Epidermal melanocyte (primary cell): Measurements from ENCODE around the gene SNX21.
"Not testable (repeated sequence)": the region's sequence is repeated elsewhere in the genome, so short reads cannot be mapped to it uniquely, and the experiment has no call there.

Experiments used
- DNase-seq: peaks from one replicate; pipeline ENCODE4 v3.0.0; 2011; ENCODE audit warnings: low spot score; ENCODE audit not compliant: insufficient read length

Gene SNX21

DNA sequence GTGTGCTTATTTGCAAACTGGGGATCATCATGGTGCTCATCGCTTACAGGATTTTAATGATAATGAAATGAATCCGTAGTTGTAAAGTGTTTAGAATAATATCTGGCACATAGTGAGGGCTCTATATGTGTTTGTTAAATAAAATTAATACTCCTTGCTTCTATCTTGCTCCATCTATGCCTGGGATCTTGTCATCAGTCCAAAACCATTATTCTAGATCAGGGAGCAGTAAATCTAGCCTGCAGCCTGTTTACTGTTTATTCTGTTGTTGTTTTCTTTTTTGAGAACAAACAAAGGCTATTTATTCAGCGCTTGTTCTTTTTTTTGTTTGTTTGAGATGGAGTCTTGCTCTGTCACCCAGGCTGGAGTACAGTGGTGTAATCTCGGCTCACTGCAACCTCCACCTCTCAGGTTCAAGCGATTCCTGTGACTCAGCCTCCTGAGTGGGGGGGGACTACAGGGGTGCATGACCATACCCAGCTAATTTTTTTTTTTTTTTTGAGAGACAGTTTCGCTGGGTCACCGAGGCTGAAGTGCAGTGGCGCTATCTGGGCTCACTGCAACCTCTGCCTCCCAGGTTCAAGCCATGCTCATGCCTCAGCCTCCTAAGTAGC is 15.5 kb downstream of the SNX21 start:
- no peak for DNase-seq

DNA sequence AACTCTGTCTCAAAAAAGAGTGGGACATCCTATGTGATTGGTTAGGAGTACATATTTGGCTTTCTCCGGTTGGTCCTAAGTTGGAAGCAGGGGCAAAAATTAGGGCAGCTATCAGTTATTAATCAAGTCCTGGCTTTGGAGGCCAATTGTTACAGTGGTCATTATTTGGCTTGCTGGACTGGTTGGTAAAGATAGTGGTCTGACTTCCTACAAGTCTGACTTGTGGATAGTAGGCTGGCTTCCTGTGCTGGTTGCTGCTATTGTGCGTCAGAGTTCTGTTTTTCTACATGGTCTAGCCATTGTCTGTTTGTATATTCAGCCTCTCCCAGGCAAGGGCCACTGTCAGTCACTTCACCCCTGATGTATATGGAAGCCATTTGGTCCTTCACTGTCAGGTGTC is 16.6 kb downstream of the SNX21 start:
- no peak for DNase-seq

DNA sequence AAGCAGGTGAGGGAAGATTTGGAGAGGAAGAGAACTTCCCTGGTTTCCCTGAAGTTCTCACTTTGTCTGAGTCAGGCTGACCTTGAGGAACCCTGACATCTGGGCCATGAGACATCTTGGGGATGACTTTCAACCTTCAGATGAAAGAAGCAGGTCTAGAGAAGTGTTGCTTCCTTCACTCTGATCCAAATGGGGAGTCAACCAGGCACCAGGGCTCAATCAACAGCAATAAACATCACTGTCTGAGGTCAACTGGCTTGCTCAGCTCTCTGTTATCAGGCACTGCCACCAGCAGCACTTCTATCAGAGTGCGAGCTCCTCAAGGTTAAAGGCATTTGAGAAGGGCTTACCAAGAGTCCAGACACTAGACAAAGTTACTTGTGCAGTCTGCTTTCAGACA is 17.3 kb downstream of the SNX21 start:
- no peak for DNase-seq

DNA sequence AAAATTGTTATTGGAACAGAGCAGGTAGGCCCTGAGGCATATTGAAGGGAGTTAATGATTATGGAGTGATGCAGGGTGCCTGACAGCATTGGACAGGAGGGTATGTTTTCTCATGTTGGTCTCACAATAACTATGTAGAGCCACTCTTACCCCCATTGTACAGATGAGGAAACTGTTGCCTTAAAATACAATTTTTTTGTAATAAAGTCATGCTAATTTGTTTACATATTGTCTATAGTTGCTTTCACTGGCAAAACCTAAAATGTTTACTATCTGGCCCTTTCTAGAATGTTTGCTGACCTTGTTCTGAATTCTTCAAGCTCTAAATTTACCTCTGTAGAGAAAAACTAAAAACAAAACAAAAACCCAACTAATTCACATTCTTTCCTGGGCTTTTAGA is 17.9 kb downstream of the SNX21 start:
- DNase-seq, result no peak

DNA sequence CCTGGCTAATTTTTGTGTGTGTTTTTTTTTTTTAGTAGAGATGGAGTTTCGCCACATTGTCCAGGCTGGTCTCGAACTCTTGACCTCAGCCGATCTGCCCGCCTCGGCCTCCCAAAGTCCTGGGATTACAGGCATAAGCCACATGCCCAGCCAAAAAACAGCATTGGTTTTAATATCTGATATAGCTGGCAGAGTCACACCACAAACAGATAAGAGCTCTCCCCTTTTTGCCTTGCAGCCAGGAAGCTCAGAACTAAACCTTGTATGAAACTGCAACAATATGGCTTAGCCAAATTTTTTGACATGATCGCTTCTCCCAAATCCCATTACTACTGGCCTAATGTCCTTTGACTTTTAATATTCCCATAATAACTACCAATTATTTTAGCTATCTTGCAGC is 18.7 kb downstream of the SNX21 start:
- DNase-seq, result no peak

DNA sequence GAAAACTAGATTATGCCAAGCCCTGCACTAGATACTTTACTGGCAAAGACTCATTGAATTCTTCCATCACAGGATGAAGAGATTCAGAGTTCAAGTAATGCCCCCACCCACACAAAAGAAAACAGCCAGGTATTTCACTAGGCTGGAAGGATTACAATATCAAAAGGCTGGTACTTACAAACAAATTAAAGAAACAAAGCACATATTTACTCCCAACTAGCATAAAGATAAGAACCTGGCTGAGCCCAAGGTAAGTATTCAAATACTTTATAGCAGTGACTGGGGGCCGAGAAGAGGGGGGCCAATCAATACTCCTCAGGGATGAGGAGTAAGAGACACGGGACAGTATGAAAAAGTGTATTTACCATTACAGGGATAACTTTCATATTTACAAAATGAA is 19.9 kb downstream of the SNX21 start:
- no peak for DNase-seq

DNA sequence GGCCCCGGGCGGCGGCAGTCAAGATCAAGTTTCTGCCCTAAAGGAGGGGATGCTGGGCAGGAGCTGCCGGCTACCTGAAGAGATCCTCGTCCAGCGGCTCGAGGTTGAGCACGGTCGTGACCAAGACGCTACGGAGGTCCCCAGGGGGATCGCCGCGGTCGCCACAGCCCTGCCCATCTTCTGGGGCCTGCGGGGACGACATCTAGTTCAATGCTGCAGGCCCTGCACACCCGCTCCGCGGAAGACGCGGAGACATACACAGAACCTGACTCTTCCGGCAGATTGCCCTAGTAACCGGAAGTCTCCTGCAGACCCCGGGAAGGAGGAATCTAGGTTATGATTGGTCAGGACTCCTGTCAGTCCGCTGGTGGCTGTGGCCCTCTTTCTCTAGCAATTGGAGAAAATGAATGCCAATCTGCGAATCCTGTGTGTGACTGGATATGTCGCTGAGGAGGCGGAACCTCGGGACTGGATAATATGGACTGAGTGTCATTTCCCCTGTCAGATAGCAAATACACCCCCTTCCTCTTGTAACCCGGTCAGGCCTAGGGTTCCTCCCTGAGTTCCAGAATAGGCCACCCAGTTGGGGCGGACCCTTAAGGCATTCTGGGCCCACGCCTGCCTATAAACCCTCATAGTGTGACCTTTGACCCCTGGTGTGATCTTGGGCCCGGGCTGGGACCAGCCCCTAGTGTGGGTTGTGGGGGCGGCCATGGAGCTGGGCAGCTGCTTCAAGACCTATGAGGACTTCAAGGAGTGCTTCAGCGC is 23.7 kb downstream of the SNX21 start, which contains the start of the genes ACOT8 and ZSWIM3:
Gene ACOT8 (minus strand): TSS at position 279 of the 768 bp plus-strand sequence. CDS start 77 bp downstream, at position 202.
Gene ZSWIM3 (plus strand): TSS at position 501 of the 768 bp plus-strand sequence. CDS start 212 bp downstream, at position 713.
- DNase-seq, result peak; percentile 100

DNA sequence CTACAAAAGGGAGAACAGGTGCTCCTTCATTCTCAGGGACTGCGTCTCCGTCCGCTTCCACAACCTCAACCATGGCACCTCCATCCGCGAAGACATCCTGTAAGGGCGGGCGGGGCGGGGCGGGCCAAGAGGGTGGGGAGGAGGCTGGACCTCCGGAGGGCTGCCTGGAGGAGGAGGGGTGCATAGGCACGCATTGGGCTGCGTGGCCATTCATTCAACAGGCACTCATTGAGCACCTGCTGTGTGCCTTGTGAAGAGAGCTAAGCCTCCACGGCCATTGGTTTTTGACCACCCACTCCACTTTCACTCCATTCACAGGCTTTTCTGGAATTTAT is 24.2 kb downstream of the SNX21 start:
- no peak for DNase-seq

DNA sequence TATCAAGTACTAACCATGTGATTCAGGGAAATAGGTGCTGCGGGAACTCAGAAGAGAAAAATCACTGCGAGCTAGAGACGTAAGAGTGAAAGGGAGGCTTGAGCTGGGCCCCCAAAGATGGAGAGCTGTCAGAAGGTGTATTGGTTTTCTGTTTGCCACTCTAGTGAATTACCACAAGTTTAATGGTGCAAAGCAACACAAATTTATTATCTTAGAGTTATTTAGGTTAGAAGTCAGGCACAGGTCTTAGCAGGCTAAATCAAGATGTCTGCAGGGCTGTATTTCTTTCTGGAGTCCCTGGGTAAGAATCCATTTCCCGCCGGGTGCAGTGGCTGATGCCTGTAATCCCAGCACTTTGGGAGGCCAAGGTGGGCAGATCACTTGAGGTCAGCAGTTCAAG is 26.3 kb downstream of the SNX21 start:
- no peak for DNase-seq

DNA sequence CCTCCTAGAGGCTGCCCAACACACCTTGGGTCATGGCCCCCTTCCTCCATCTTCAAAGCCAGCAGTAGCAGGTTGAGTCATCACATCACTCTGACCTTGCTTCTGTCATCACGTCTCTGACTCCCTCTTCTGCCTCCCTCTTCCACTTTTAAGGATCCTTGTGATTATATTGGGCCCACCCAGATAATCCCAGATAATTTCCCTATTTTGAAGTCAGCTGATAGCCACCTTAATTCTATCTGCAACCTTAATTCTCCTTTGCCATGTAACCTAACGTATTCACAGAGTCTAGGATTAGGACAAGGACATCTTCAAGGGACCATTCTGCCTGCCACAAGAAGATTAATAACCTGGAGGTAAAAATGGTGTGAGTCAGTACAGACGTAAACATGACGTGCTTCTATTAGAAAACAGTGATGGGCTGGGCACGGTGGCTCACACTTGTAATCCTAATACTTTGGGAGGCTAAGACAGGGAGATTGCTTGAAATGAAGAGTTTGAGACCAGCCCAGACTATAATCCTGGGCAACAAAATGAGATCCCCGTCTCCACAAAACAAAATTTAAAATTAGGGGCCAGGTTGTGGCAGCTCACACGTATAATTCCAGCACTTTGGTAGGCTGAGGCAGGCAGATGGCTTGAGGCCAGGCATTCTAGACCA is 27.1 kb downstream of the SNX21 start:
- no peak for DNase-seq

DNA sequence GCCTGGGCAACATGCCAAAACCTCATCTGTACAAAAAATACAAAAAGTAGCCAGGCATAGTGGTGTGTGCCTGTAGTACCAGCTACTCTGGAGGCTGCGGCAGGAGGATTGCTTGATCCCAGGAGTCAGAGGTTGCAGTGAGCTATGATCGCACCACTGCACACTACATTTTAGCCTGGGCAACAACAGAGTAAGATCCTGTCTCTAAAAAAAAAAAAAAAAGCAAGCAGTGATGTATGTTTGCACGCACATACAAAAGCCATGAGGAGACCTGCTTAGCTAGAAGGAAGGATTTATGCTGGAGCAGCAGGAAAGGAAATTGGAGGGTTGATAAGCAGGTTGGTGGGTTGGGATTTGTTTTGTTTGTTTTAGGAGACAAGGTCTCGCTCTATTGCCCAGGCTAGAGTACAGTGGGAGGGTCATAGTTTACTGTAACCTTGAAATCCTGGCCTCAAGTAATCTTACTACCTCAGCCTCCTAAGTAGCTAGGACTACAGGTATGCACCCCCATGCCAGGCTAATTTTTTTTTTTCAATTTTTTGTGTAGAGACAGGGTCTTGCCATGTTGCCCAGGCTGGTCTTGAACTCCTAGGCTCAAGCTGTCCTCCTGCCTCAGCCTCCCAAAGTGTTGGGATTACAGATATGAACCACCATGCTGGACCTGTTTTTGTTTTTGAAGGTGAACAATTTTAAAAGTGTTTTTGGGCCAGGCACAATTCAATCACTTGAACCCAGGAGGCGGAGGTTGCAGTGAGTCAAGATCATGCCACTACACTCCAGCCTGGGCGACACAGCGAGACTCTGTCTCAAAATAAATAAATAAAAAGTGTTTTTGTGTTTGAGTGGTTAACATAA is 27.8 kb downstream of the SNX21 start:
- DNase-seq, result no peak

DNA sequence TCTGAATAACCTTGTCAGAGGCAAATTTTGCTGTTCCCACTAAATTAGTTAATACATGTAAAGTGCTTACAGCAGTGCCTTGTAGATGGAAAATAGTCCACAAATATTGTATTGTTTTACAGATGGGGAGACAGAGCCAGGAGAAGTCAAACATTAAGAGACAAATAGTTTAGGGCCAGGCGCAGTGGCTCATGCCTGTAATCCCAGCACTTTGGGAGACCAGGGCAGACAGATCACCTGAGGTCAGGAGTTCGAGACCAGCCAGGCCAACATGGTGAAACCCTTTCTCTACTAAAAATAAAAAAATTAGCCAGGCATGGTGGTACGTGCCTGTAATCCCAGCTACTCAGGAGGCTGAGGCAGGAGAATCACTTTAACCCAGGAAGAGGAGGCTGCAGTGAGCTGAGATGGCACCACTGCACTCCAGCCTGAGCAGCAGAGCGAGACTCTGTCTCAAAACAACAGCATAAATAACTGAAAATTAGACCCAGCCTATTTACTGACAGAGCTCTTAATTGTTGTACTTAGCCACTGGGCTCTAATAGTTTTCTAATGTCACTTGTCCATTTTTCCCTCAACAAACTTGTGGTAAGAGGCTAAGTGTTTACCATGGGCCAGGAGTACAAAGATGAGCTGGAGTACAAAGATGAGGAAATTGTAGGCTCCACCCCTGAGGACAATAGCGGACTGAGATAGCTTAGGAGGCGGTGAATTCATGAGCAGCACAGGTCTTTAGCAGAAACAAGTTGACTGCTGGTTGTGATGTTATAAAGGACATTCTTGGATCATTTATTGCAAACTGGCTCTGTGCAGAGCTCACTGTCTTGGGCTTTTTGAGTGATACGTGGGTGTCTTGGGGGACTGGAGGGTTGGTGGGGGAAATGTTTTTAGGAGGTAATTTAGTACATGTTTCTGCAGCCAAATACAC is 30.2 kb downstream of the SNX21 start:
- DNase-seq, result no peak

DNA sequence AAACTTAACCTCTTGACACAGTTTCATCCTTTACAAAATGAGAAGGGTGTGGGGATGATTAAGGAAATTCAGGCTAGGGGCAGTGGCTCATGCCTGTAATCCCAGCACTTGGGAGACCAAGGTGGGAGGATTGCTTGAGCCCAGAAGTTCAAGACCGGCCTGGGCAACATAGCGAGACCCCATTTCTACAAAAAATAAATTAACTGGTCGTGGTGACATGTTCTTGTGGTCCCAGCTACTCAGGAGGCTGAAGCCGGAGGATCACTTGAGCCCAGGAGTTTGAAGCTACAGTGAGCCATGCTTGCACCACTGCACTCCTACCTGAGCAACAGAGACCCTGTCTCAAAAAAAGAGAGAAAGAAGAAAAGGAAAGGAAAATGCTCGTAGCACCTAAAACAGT is 32.9 kb downstream of the SNX21 start:
- DNase-seq, result no peak

DNA sequence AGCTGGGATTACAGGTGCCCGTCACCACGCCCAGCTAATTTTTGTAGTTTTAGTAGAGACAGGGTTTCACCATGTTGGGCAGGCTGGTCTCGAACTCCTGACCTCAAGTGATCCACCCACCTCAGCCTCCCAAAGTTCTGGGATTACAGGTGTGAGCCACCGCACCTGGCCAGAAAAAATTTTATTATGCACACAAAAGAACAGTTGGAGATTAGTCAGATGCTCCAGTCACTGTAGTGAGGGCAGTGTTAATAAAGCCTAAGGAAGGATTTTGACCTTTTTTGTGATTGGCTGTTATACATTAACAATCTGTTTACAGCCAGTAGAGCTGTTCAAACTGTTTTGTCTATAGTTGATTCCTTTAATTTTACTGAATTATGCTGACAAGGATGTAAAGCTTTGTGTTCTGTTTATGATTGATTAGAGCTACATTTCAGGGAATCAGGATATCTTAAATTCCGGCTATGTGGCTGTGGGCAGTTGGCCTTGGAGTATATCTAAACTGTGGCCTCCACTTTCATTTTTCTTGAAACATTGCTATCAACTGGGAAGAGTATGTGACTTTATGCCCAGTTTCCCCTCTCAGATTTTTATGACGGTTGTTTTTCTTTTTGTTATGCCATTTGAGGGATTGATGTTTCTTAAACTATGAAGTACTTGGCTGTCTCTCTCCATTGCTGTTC is 33.7 kb downstream of the SNX21 start:
- no peak for DNase-seq

DNA sequence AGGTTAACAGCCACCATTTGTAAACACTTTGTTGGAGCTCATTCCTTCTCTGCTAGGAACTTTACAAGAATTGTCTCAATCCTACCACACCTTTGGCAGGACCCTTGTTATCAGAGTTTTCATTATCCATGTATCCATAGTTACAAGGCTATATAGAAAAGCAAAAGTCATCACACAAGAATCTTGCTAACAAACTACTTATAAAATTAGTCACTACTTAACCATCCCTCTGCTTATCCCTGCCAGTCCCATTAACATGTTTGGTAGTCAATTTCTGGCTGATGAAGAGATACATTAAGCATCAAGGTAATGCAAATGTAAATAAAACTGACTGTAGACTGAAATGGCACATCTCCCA is 34.2 kb downstream of the SNX21 start:
- DNase-seq, result no peak

DNA sequence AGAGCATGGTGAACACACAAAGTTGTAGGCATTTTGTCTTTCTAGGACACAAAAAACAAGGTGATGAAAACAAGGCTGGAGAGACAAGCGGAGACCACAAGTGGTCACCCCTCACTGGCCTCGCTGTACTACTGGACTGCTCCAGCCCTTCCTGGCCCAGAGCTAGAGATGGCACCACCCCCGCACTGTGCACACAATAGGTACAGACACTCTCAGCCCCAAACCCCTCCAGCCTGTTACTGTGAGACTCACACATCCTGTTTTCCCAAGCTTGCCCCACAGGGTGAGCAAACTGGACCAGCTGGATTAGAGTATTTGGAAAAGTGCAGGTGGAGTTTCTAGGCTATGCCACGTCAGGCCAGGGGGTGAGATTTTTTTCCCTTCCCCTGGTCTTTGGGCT is 39.0 kb downstream of the SNX21 start:
- no peak for DNase-seq

DNA sequence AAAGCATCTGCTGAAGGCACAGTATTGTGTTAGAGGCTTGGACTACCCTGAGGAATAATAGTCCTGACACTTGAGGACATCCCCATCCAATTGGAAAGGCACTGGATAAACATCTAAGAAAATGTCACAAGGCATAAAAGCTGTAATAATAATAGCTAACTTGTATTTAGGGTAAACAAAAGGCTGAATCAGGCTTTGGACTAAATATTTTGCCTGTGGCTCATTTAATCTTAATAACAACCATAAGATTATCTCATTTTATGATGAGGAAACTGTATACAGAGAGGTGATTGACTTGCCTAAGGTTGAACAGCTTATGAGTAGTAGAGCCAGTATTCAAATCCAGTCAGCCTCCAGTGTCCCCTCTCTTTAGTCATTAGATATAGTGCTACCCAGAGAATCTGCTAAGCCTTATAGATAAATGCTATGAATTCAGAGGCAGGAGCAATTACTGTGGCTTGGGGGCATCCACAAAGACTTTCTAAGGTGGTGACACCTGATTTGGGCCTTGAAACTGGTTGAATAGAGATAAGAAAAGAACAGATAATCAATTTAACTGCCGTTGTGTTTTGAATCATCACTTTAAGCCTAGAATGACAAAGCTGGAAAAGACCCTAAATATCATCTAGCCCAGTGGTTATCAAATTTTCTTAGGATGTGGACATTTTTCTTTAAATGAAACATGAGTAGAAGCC is 40.0 kb downstream of the SNX21 start:
- no peak for DNase-seq

DNA sequence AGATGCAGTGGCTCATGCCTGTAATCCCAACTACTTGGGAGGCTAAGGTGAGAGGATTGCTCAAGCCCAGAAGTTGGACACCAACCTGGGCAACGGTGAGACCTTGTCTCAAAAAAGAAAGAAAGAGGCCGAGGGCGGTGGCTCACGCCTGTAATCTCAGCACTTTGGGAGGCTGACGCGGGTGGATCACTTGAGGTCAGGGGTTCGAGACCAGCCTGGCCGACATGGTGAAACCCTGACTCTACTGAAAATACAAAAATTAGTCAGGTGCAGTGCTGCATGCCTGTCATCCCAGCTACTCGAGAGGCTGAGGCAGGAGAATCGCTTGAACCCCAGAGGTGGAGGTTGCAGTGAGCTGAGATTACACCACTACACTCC is 40.5 kb downstream of the SNX21 start:
- DNase-seq, result not testable (repeated sequence)

DNA sequence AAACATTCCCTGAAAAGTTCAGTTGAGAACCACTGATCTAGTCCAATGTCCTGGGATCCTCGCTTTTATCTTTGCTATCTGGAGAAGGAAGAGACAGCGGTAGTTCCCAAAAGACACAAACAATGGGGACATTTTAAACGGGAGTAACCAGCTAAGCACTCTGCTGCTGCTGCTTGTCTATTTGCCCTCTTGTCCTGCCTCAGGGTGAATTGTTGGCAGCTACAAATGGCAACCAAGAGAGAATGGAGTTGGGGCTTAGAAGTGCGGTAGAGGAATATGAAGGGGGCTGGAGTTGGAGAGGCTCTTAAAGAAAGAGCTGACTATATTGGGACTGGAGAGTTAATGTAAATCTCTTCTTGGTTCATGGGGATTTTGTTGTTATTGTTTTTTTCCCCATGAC is 41.0 kb downstream of the SNX21 start:
- DNase-seq, result no peak
